Fibroblast of lung (primary cell): ENCODE results near the gene HRH1. TPM values are rescaled to one million over a fixed set of nuclear protein-coding genes. Genes with fewer than 3 reads are reported as not detected.

Experiments
- DNase-seq, 2 donors: peaks; one replicate each; pipeline versions ENCODE4 v3.0.0 to v3.0.0-alpha.2; 2010; ENCODE audit warnings: low read depth in 2 of 2
- H2AFZ ChIP-seq: 2 replicates; pipeline ENCODE4 v1.5.1; 2012; ENCODE audit warnings: low read length, control low read depth, inconsistent platforms
- H3K27ac ChIP-seq: 2 replicates; pipeline ENCODE4 v1.5.1; 2011; ENCODE audit warnings: low read length, control low read depth; ENCODE audit not compliant: insufficient read depth
- H3K27me3 ChIP-seq: 2 replicates; pipeline ENCODE4 v1.5.1; 2011; ENCODE audit warnings: mild to moderate bottlenecking, low read length; ENCODE audit not compliant: control insufficient read depth, insufficient read depth
- H3K36me3 ChIP-seq: 2 replicates; pipeline ENCODE4 v1.5.1; 2011; ENCODE audit warnings: low read length; ENCODE audit not compliant: control insufficient read depth, insufficient read depth
- H3K4me1 ChIP-seq: 2 replicates; pipeline ENCODE4 v1.5.1; 2011; ENCODE audit warnings: low read length; ENCODE audit not compliant: control insufficient read depth, insufficient read depth; ENCODE audit errors: extremely low read depth
- H3K4me2 ChIP-seq: 2 replicates; pipeline ENCODE4 v1.5.1; 2011; ENCODE audit warnings: low read length, control low read depth; ENCODE audit not compliant: insufficient read depth; ENCODE audit errors: extremely low read depth
- H3K4me3 ChIP-seq, 4 experiments: fragments of 200-600 bp in 1 of 4; sonication (generic) in 1 of 4; replicated peaks in 1 of 4; 2 replicates each; pipeline ENCODE4 v1.5.1; 2011 to 2016; ENCODE audit warnings: low read length in 4 of 4, low read depth in 3 of 4, mild to moderate bottlenecking in 3 of 4, control low read depth in 2 of 4, inconsistent platforms in 1 of 4, mixed read lengths in 1 of 4; ENCODE audit not compliant: insufficient read depth in 1 of 4; ENCODE audit errors: control extremely low read depth in 1 of 4
- H3K79me2 ChIP-seq: 2 replicates; pipeline ENCODE4 v1.5.1; 2012; ENCODE audit warnings: mild to moderate bottlenecking, low read length, inconsistent platforms; ENCODE audit not compliant: control insufficient read depth, insufficient read depth
- H3K9ac ChIP-seq: 2 replicates; pipeline ENCODE4 v1.5.1; 2011; ENCODE audit warnings: mild to moderate bottlenecking, low read length, control low read depth; ENCODE audit not compliant: insufficient read depth
- H3K9me3 ChIP-seq: 2 replicates; pipeline ENCODE4 v1.5.1; 2012; ENCODE audit warnings: low read depth, low read length; ENCODE audit not compliant: control insufficient read depth, insufficient read depth
- H4K20me1 ChIP-seq: 2 replicates; pipeline ENCODE4 v1.5.1; 2011; ENCODE audit warnings: low read length; ENCODE audit not compliant: control insufficient read depth, insufficient read depth; ENCODE audit errors: extremely low read depth
- CTCF ChIP-seq, 2 donors: IDR thresholded peaks in 1 of 2; conservative IDR thresholded peaks in 1 of 2; 1 replicate in 1 of 2; 2 replicates in 1 of 2; pipeline ENCODE4 v1.5.1; 2011 to 2012; ENCODE audit warnings: low read length in 2 of 2, control low read depth in 1 of 2, inconsistent platforms in 1 of 2, low read depth in 1 of 2, mild to moderate bottlenecking in 1 of 2
- EZH2 ChIP-seq: IDR thresholded peaks from 2 replicates; pipeline ENCODE4 v1.5.1; 2012; ENCODE audit warnings: low read length, control low read depth, mild to moderate bottlenecking; ENCODE audit errors: missing control alignments
- polyA plus RNA-seq, 2 donors: library from polyadenylated mRNA; depleted of rRNA in 1 of 2; stranded (reverse) in 1 of 2; unstranded in 1 of 2; fragments of >200 nt; gene quantifications; 2 replicates each; pipeline ENCODE4 v1.2.1, GENCODE V29; 2011 to 2012; ENCODE audit warnings: missing spikeins in 1 of 2
- total RNA-seq: library from RNA; depleted of rRNA; stranded (reverse); fragments of >200 nt; gene quantifications from 2 replicates; pipeline ENCODE4 v1.2.1, GENCODE V29; 2014

Gene HRH1
- total and polyA plus RNA-seq, 2 donors (not counting 1 experiment from before 2014, with no cell fraction given), result 12.6 to 30.6 TPM

GRCh38 chr3:11185564-11186317 lies 31.4 kb downstream of the HRH1 start:
- Histone ChIP-seq H3K79me2 (no peaks in the 10 kb centered on the region), H3K27ac (peak overlapping the region; percentile 33), H3K36me3 (no peaks in the 10 kb centered on the region), H2AFZ (no peak overlapping the region), H3K4me2 (peak overlapping the region; percentile 48), H3K27me3 (no peaks in the 10 kb centered on the region), H3K9me3 (no peaks in the 10 kb centered on the region), H3K9ac (no peak overlapping the region), H4K20me1 (no peaks in the 10 kb centered on the region), H3K4me3 (no peak overlapping the region), H3K4me1 (peaks cover 11% of the 10 kb centered on the region)
- no peak for TF ChIP-seq CTCF (conservative IDR thresholded peaks at IDR 0.05 in 1 of 2, IDR thresholded peaks at IDR 0.05 in 1 of 2; ENCODE audit: low read depth in 1 of 2, low read length in 2 of 2)
- no peak for TF ChIP-seq EZH2
- DNase-seq, result peak; percentile 95 to 97

GRCh38 chr3:11186318-11186692 lies 32.0 kb downstream of the HRH1 start:
- H3K79me2 ChIP-seq, result no peaks in the 10 kb centered on the region
- no peaks in the 10 kb centered on the region for H4K20me1 ChIP-seq
- peak overlapping the region; percentile 53 for H3K27ac ChIP-seq

GRCh38 chr3:11186771-11187191 lies 32.5 kb downstream of the HRH1 start:
- Histone ChIP-seq H3K27ac (peak overlapping the region; percentile 53), H3K36me3 (no peaks in the 10 kb centered on the region), H3K4me2 (peak overlapping the region; percentile 11), H3K27me3 (no peaks in the 10 kb centered on the region), H4K20me1 (no peaks in the 10 kb centered on the region), H3K9ac (no peak overlapping the region), H3K4me1 (peaks cover 11% of the 10 kb centered on the region), H3K79me2 (no peaks in the 10 kb centered on the region), H3K4me3 (no peak overlapping the region), H3K9me3 (no peaks in the 10 kb centered on the region), H2AFZ (no peak overlapping the region)
- peak in 1 of 2 donors; percentile 24 for DNase-seq
- TF ChIP-seq CTCF (conservative IDR thresholded peaks at IDR 0.05 in 1 of 2, IDR thresholded peaks at IDR 0.05 in 1 of 2; ENCODE audit: low read depth in 1 of 2, low read length in 2 of 2), result no peak
- TF ChIP-seq EZH2, result no peak

More at GRCh38 chr3:11186318-11186692, 32.0 kb downstream of the HRH1 start:
- Histone ChIP-seq H3K4me2 (peak overlapping the region; percentile 36), H3K4me3 (no peak overlapping the region), H3K27me3 (no peaks in the 10 kb centered on the region), H2AFZ (no peak overlapping the region), H3K36me3 (no peaks in the 10 kb centered on the region), H3K9me3 (no peaks in the 10 kb centered on the region), H3K9ac (no peak overlapping the region), H3K4me1 (peaks cover 11% of the 10 kb centered on the region)
- no peak for TF ChIP-seq CTCF (conservative IDR thresholded peaks at IDR 0.05 in 1 of 2, IDR thresholded peaks at IDR 0.05 in 1 of 2; ENCODE audit: low read depth in 1 of 2, low read length in 2 of 2)
- no peak for TF ChIP-seq EZH2
- DNase-seq, result no peak
